HepG2 (cell line): ENCODE measurements around the gene HSDL1. TPM values are rescaled to one million over a fixed set of nuclear protein-coding genes. Genes with fewer than 3 reads are reported as not detected.

ENCODE experiments used
- ARID4A ChIP-seq: sonication (generic); formaldehyde crosslinking; IDR thresholded peaks from 2 replicates; pipeline ENCODE4 v1.5.0; 2020; ENCODE audit warnings: mild to moderate bottlenecking, missing genetic modification reagents, borderline replicate concordance
- BCL6 ChIP-seq: IDR thresholded peaks from 2 replicates; pipeline ENCODE4 v1.6.1; 2016; ENCODE audit warnings: missing genetic modification reagents, missing compliant biosample characterization
- GMEB2 ChIP-seq: IDR thresholded peaks from 2 replicates; pipeline ENCODE4 v1.6.1; 2016; ENCODE audit warnings: missing biosample characterization, missing genetic modification reagents, low read depth
- HDAC6 ChIP-seq: fragments of 200-600 bp; sonication (generic); IDR thresholded peaks from 2 replicates; pipeline ENCODE4 v1.7.0; 2017; ENCODE audit warnings: mild to moderate bottlenecking, antibody characterized with exemption, low read length, low read depth
- HNF1A ChIP-seq, 2 experiments: sonication (generic) in 1 of 2; formaldehyde crosslinking in 1 of 2; IDR thresholded peaks; 2 replicates each; pipeline versions ENCODE4 v1.4.0 to v1.6.1; 2016 to 2020; ENCODE audit warnings: borderline replicate concordance in 1 of 2, low read depth in 1 of 2, mild to moderate bottlenecking in 1 of 2, missing genetic modification reagents in 1 of 2
- HOXA3 ChIP-seq: sonication (generic); formaldehyde crosslinking; IDR thresholded peaks from 2 replicates; pipeline ENCODE4 v1.5.0; 2020; ENCODE audit warnings: missing genetic modification reagents
- IRX3 ChIP-seq: sonication (generic); formaldehyde crosslinking; IDR thresholded peaks from 2 replicates; pipeline ENCODE4 v1.8.1; 2023; ENCODE audit warnings: mild to moderate bottlenecking, low read depth, missing genetic modification reagents, borderline replicate concordance
- KDM6A ChIP-seq: IDR thresholded peaks from 2 replicates; pipeline ENCODE4 v1.6.1; 2016; ENCODE audit warnings: low read depth
- MAFG ChIP-seq: sonication (generic); formaldehyde crosslinking; IDR thresholded peaks from 2 replicates; pipeline ENCODE4 v1.5.1; 2020; ENCODE audit warnings: mild to moderate bottlenecking, missing genetic modification reagents
- RORA ChIP-seq: sonication (generic); formaldehyde crosslinking; IDR thresholded peaks from 2 replicates; pipeline ENCODE4 v1.5.0; 2020; ENCODE audit warnings: mild to moderate bottlenecking, missing genetic modification reagents, moderate library complexity
- SMAD9 ChIP-seq: sonication (generic); formaldehyde crosslinking; IDR thresholded peaks from 2 replicates; pipeline ENCODE4 v1.5.1; 2020; ENCODE audit warnings: mild to moderate bottlenecking, missing genetic modification reagents
- ZFP36 ChIP-seq: fragments of 150-350 bp; IDR thresholded peaks from 2 replicates; pipeline ENCODE4 v1.6.1; 2018; ENCODE audit warnings: borderline replicate concordance, low read length, low read depth; ENCODE audit not compliant: partially characterized antibody
- ZMYM2 ChIP-seq: sonication (generic); formaldehyde crosslinking; IDR thresholded peaks from 2 replicates; pipeline ENCODE4 v1.8.0; 2022; ENCODE audit warnings: mild to moderate bottlenecking, missing genetic modification reagents
- ZNF441 ChIP-seq: sonication (generic); formaldehyde crosslinking; IDR thresholded peaks from 2 replicates; pipeline ENCODE4 v1.7.0; 2021; ENCODE audit warnings: missing genetic modification reagents, borderline replicate concordance
- ZNF550 ChIP-seq: sonication (generic); formaldehyde crosslinking; IDR thresholded peaks from 2 replicates; pipeline ENCODE4 v1.4.0; 2020; ENCODE audit warnings: mild to moderate bottlenecking, missing genetic modification reagents, borderline replicate concordance
- ZNF782 ChIP-seq: sonication (generic); formaldehyde crosslinking; IDR thresholded peaks from 2 replicates; pipeline ENCODE4 v1.4.0; 2020; ENCODE audit warnings: missing genetic modification reagents, mild to moderate bottlenecking, borderline replicate concordance
- polyA plus RNA-seq, 8 experiments: library from polyadenylated mRNA; depleted of rRNA in 3 of 8; stranded (reverse) in 7 of 8; unstranded in 1 of 8; fragments of >200 nt; fragmentation: Illumina TruSeq in 4 of 8; extraction: Trizol in 4 of 8; gene quantifications; 2 replicates each; pipeline versions ENCODE4 v1.2.1 to v1.2.3, GENCODE V29; 2011 to 2016; ENCODE audit warnings: low read depth in 4 of 8, missing spikeins in 1 of 8, mixed read lengths in 1 of 8; ENCODE audit not compliant: insufficient read depth in 1 of 8
- total RNA-seq, 5 experiments: library from RNA; depleted of rRNA; stranded (reverse); fragments of >200 nt; fragmentation: Illumina TruSeq; extraction: Trizol; gene quantifications; 2 replicates each; pipeline ENCODE4 v1.2.3, GENCODE V29; 2016; ENCODE audit warnings: low read depth in 1 of 5

HSDL1 gene
- total and polyA plus RNA-seq, 2 of the 13 experiments (the other 11 are each of a cell fraction or from before 2014, with no cell fraction given) = 49.2 to 49.7 TPM

GRCh38 chr16:84138824-84139627, 6.0 kb downstream of the HSDL1 start (continued):
- TF ChIP-seq HNF1A (IDR thresholded peaks at IDR 0.05; ENCODE audit: low read depth) (no peak), HNF1A (CRISPR knock-in tag; IDR thresholded peaks at IDR 0.05; ENCODE audit: borderline replicate concordance) (no peak), BCL6 (peak; percentile 56), ZNF441 (CRISPR knock-in tag) (0 out of 2 replicates have a peak, but pooled peaks have one; percentile 32), MAFG (no peak), GMEB2 (CRISPR knock-in tag) (no peak), ARID4A (CRISPR knock-in tag) (peak; percentile 81; the same call in 1 of the 2 replicates), HOXA3 (CRISPR knock-in tag) (peak; percentile 92), RORA (no peak), ZNF782 (CRISPR knock-in tag) (no peak; the same call in 1 of the 2 replicates), ZMYM2 (0 out of 2 replicates have a peak, but pooled peaks have one; percentile 20), ZNF550 (0 out of 2 replicates have a peak, but pooled peaks have one; percentile 22), ZFP36 (no peak), HDAC6 (no peak), KDM6A (CRISPR knock-in tag) (peak; percentile 55), IRX3 (CRISPR knock-in tag) (no peak), SMAD9 (no peak)
